Breast epithelium (tissue), 4 donors: ENCODE data around the gene ELMO1. TPM values are rescaled to one million over a fixed set of nuclear protein-coding genes. Genes with fewer than 3 reads are reported as not detected.

Experiments used
- DNase-seq, 2 donors: peaks; one replicate each; pipeline ENCODE4 v3.0.0-alpha.2; 2019; ENCODE audit warnings: low spot score in 2 of 2
- H3K27ac ChIP-seq, 2 donors: fragments of 200-600 bp; sonication (generic) in 1 of 2; one replicate each; pipeline ENCODE4 v1.5.1; 2016 to 2019; ENCODE audit warnings: mild to moderate bottlenecking in 1 of 2
- H3K27me3 ChIP-seq, 2 donors: fragments of 200-600 bp; sonication (generic) in 1 of 2; one replicate each; pipeline versions ENCODE4 v1.5.1 to v1.6.0; 2017 to 2019; ENCODE audit warnings: control low read depth in 1 of 2, mild to moderate bottlenecking in 1 of 2
- H3K36me3 ChIP-seq: fragments of 200-600 bp; one replicate; pipeline ENCODE4 v1.5.1; 2019
- H3K4me1 ChIP-seq, 2 donors: fragments of 200-600 bp; sonication (generic); one replicate each; pipeline ENCODE4 v1.5.1; 2016 to 2019; ENCODE audit warnings: control low read depth in 1 of 2
- H3K4me3 ChIP-seq, 3 donors: fragments of 200-600 bp; sonication (generic); 1 replicate in 2 of 3; 2 replicates in 1 of 3; pipeline ENCODE4 v1.5.1; 2016 to 2019; ENCODE audit warnings: mild to moderate bottlenecking in 3 of 3, moderate library complexity in 2 of 3
- H3K9me3 ChIP-seq, 2 donors: fragments of 200-600 bp; sonication (generic) in 1 of 2; one replicate each; pipeline ENCODE4 v1.5.1; 2016 to 2019; ENCODE audit warnings: control low read depth in 1 of 2
- POLR2A ChIP-seq: fragments of 450-650 bp; IDR thresholded peaks from one replicate; pipeline ENCODE4 v1.6.1; 2016; ENCODE audit warnings: antibody characterized with exemption, mild to moderate bottlenecking, moderate library complexity
- POLR2AphosphoS5 ChIP-seq, 3 donors: sonication (generic); formaldehyde crosslinking; IDR thresholded peaks; one replicate each; pipeline ENCODE4 v1.6.1; 2017; ENCODE audit warnings: antibody characterized with exemption in 3 of 3
- intact Hi-C: fragments of 100-400 bp; cut with DNase I; formaldehyde crosslinking; loops from one replicate; pipeline ENCODE4 v1.15.1; 2023; ENCODE audit warnings: low total_unique reads
- total RNA-seq, 3 donors: library from RNA; depleted of rRNA; stranded (reverse); fragments of >200 nt; gene quantifications; one replicate each; pipeline ENCODE4 v1.1.0, GENCODE V29; 2016
- TF ChIP-seq, protein P1 (sequence below), 3 donors: fragments of 450-650 bp; IDR thresholded peaks; one replicate each; pipeline ENCODE4 v1.5.1; 2016 to 2017; ENCODE audit warnings: antibody characterized with exemption in 3 of 3, mild to moderate bottlenecking in 3 of 3, moderate library complexity in 3 of 3

Gene ELMO1
- total RNA-seq, 3 donors from 2014 or later, result 49.5 to 110 (median 66.9) TPM

DNA sequence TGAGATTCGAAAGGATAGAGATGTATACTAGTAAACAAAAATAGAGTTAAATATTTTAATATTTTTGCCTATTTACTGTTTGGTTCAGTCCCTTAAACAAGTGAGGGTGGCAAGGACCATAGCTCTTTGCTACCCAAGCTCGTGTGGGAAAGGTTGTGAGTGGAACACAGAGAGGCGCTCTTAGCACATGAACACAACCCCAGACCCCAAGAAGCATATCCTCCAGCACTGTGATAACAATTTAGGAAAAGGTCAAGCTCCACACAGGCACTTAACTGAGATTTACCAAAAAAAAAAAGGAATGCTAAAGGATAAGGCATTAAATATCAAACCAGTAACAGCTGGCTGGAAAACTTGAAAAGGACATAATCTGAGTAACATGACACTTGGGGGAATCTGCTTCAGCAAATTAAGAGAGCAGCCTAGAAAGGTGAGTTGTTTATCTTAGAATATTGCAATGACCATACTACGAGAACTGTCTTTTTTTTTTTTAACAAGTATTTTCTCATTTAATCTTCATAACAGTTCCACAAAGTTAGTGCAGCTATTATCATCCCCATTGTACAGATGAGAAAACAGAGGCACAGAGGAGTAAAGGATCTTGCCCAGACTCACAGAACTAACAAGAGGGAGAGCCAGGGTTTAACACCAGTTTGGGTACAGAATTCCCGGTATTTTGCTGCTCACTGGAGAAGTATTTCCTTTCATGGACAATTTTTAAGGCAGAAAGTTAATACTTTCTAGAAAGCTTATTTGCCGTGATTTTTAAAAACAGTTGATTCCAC lies 420.9 kb downstream of the ELMO1 start:
- Histone ChIP-seq H3K4me1 (peaks cover 5% of the 10 kb centered on the region in 2 donors), H3K27me3 (no peaks in the 10 kb centered on the region), H3K4me3 (no peak overlapping the region), H3K9me3 (no peaks in the 10 kb centered on the region), H3K27ac (no peak overlapping the region), H3K36me3 (no peaks in the 10 kb centered on the region)
- no peak for TF ChIP-seq POLR2A
- TF ChIP-seq, protein P1, sequence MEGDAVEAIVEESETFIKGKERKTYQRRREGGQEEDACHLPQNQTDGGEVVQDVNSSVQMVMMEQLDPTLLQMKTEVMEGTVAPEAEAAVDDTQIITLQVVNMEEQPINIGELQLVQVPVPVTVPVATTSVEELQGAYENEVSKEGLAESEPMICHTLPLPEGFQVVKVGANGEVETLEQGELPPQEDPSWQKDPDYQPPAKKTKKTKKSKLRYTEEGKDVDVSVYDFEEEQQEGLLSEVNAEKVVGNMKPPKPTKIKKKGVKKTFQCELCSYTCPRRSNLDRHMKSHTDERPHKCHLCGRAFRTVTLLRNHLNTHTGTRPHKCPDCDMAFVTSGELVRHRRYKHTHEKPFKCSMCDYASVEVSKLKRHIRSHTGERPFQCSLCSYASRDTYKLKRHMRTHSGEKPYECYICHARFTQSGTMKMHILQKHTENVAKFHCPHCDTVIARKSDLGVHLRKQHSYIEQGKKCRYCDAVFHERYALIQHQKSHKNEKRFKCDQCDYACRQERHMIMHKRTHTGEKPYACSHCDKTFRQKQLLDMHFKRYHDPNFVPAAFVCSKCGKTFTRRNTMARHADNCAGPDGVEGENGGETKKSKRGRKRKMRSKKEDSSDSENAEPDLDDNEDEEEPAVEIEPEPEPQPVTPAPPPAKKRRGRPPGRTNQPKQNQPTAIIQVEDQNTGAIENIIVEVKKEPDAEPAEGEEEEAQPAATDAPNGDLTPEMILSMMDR (IDR thresholded peaks at IDR 0.05), result no peak
- no peak for TF ChIP-seq POLR2AphosphoS5 (IDR thresholded peaks at IDR 0.05)
- intact Hi-C loops, result no loop called here
- no peak for DNase-seq

DNA sequence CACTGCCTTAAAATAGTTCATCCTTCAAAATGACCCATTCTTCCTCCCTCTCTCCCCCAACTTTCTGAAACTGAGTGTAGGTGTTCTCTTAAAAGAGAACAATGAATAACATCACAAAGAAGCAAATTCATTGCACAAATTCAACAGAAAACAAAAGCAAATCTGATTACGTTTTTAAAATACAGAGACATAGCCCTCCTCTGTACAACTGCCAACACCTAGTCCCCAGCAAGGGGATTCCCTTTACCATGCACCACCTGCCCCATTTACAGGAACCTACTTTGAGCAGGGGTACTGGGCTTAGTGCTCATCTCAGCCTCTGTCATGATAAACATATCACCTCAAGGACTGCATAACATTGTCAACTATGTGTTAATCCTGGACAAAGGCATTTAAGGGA lies 421.6 kb downstream of the ELMO1 start:
- Histone ChIP-seq H3K27me3 (no peaks in the 10 kb centered on the region), H3K4me3 (no peak overlapping the region), H3K9me3 (no peaks in the 10 kb centered on the region), H3K36me3 (no peaks in the 10 kb centered on the region), H3K27ac (no peak overlapping the region), H3K4me1 (peaks cover under 1 to 5% of the 10 kb centered on the region in 2 donors)
- intact Hi-C loops, result no loop called here
- TF ChIP-seq POLR2A (no peak), POLR2AphosphoS5 (IDR thresholded peaks at IDR 0.05) (no peak)
- TF ChIP-seq, protein P1 (IDR thresholded peaks at IDR 0.05), result no peak
- DNase-seq, result no peak

DNA sequence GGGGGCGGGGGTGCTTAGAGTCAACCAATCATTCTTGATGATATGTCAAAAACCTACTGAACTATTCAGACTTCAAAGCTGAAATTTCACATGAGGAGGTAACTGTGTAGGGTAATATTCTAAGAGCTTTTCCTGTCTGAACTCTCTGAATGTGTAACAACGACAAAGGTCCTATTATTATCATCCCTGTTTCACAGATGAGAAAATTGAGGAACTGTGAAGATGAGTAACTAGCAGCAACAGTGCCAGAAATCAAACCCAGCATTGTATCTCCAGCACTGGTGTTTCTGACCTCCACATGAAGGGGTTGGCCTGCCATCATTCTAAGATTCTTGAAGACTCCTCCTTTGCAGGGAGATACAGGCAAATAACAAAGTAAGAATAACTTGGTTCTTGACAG lies 429.7 kb downstream of the ELMO1 start:
- Histone ChIP-seq H3K27me3 (no peaks in the 10 kb centered on the region), H3K4me3 (no peak overlapping the region), H3K36me3 (no peaks in the 10 kb centered on the region), H3K27ac (no peak overlapping the region), H3K9me3 (no peaks in the 10 kb centered on the region), H3K4me1 (no peaks in the 10 kb centered on the region)
- TF ChIP-seq POLR2A, result no peak
- TF ChIP-seq POLR2AphosphoS5 (IDR thresholded peaks at IDR 0.05), result no peak
- TF ChIP-seq, protein P1 (IDR thresholded peaks at IDR 0.05), result no peak
- DNase-seq, result no peak
- intact Hi-C loops, result no loop called here

DNA sequence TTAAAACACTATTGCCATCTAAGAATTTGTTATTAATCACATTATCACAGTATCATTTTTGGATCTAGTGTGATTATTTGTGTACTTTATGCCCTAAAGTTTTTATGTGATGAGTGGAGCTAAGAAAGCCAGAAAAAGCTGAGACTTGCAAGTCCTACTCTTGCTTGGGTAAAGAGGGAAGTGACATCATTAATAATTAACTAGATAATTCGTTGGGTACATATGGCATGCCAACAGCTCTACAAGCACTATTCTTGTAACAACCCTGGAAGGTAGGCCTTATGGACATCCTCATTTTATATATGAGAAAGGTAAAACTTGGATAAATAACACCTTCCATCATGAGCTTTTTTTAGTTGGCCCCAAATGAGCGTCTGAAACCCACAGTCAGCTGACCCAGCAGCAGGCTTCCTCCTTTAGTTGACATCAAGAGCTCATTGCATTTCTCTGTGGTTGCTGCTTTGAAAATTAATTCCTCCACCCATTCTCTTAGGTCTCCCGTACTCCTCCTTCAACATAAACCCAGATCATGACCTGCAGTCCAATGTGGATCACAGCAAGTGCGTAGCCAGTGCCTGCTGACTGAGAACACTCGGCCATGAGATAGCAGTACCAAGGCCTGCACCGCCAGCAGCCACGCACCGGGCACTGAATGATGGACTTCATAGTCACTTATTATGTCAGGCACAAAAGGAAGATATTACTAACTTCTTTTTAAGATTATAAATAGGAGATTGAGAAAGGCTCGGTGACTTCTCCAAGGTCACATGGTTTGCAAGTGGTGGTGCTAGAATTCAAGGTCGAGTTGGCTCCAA lies 432.4 kb downstream of the ELMO1 start:
- no peaks in the 10 kb centered on the region for H3K9me3 ChIP-seq
- H3K4me1 ChIP-seq, result no peaks in the 10 kb centered on the region
- no peak overlapping the region for H3K4me3 ChIP-seq
- no peaks in the 10 kb centered on the region for H3K27me3 ChIP-seq
- intact Hi-C loops, result no loop called here
- no peak for TF ChIP-seq POLR2A
- TF ChIP-seq POLR2AphosphoS5 (IDR thresholded peaks at IDR 0.05), result no peak
- TF ChIP-seq, protein P1 (IDR thresholded peaks at IDR 0.05), result no peak
- no peak for DNase-seq
- no peaks in the 10 kb centered on the region for H3K36me3 ChIP-seq
- no peak overlapping the region for H3K27ac ChIP-seq
